Psoas muscle (tissue), 8 donors: ENCODE results near the gene MIS12. TPM values are rescaled to one million over a fixed set of nuclear protein-coding genes. Genes with fewer than 3 reads are reported as not detected.

ENCODE experiments used
- ATAC-seq, 4 donors: fragments of 200-7000 bp; cut with Tn5 transposase; one replicate each; pipeline ENCODE4 v1.9.1; 2020; ENCODE audit warnings: moderate library complexity in 3 of 4, mild to moderate bottlenecking in 2 of 4
- DNase-seq, 2 donors: peaks; one replicate each; pipeline ENCODE4 v3.0.0-alpha.2; 2020
- H3K27ac ChIP-seq: fragments of 200-600 bp; one replicate; pipeline ENCODE4 v1.8.0; 2022
- H3K27me3 ChIP-seq, 3 donors: fragments of 200-600 bp in 1 of 3; one replicate each; pipeline versions ENCODE4 v1.6.1 to v1.8.0; 2013 to 2022; ENCODE audit warnings: low read length in 2 of 3, mild to moderate bottlenecking in 2 of 3, moderate library complexity in 1 of 3; ENCODE audit not compliant: insufficient read depth in 3 of 3
- H3K36me3 ChIP-seq, 2 donors: fragments of 200-600 bp in 1 of 2; one replicate each; pipeline versions ENCODE4 v1.6.1 to v1.8.0; 2013 to 2022; ENCODE audit warnings: low read depth in 1 of 2, mild to moderate bottlenecking in 1 of 2, moderate library complexity in 1 of 2; ENCODE audit not compliant: insufficient read depth in 1 of 2
- H3K4me1 ChIP-seq: fragments of 200-600 bp; one replicate; pipeline ENCODE4 v1.8.0; 2022
- H3K4me3 ChIP-seq: fragments of 200-600 bp; one replicate; pipeline ENCODE4 v1.8.0; 2022; ENCODE audit warnings: mild to moderate bottlenecking
- H3K9me3 ChIP-seq: fragments of 200-600 bp; one replicate; pipeline ENCODE4 v1.8.0; 2022
- WGBS, 3 donors: extraction: QIAGEN DNeasy Blood & Tissue Kit; methylation state at CpG; one replicate each; pipeline versions ENCODE4 v1.1.6 to v1.1.7; 2013; 5-methylcytosine and 5-hydroxymethylcytosine counted together
- intact Hi-C, 2 donors: fragments of 100-400 bp; cut with DNase I; formaldehyde crosslinking; loops; one replicate each; pipeline versions ENCODE4 v1.11.0 to v1.14.2; 2022
- polyA plus RNA-seq, 3 donors: library from polyadenylated mRNA; stranded (reverse); fragments of 200-250 nt; gene quantifications; one replicate each; pipeline ENCODE4 v1.2.3, GENCODE V29; 2013
- total RNA-seq, 4 donors: library from RNA; stranded (reverse); fragmentation: NEBNext Ultra II Directional in 2 of 4; extraction: Animal tissue kit (Norgen Biotek cat#: 25700) in 2 of 4; gene quantifications; one replicate each; pipeline versions ENCODE4 v1.2.1 to v1.2.4, GENCODE V29; 2021 to 2023
- TF ChIP-seq, protein P1 (sequence below): fragments of 200-600 bp; IDR thresholded peaks from one replicate; pipeline ENCODE4 v1.8.0; 2022; ENCODE audit warnings: antibody characterized with exemption
- donor health status: healthy with polysubstance abuse.
- donor health status: DM: no; HTN: no; CAD: no; lungs with moderate emphysema.
- donor health status: Bipolar disorder and iron deficiency.
- donor health status: healthy.
- donor health status: DM: yes; HTN: yes; CAD: no.
- donor health status: DM: no; HTN: no; CAD: no.
- donor health status: DM: no; HTN: no; CAD: no.
- donor health status: DM: yes; HTN: yes; CAD: no.

MIS12 gene
- total and polyA plus RNA-seq, 7 donors, result 11.1 to 28.9 (median 17.0) TPM

DNA sequence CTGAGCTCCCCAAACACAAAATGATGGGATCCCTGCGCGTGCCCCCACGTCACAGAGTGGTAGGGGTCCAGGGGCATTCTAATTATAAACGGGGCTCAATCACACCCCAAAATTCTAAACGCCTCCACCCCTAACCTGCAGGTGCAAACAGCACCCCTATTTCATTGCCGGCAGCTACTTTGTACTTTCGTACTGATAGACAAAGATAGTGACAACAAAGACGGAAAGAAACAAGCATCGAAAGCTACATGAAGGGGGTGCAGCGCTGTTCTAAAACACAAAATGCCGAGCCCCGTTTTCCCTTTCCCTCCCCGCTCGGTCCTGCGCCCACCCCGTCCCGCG is 13.9 kb downstream of the MIS12 start:
- Histone ChIP-seq H3K27ac (no peak overlapping the region), H3K4me1 (peaks cover 10% of the 10 kb centered on the region), H3K9me3 (no peaks in the 10 kb centered on the region), H3K4me3 (peak overlapping the region; percentile 66), H3K36me3 (no peaks in the 10 kb centered on the region), H3K27me3 (peaks cover 0 to 28% (median 5%) of the 10 kb centered on the region in 3 donors)
- intact Hi-C loops, result no loop called here
- 11 to 13% (median 13%) methylated on average over 18 of the region's 18 CpGs for WGBS, 3 donors
- ATAC-seq (no peak), DNase-seq (no peak)
- TF ChIP-seq, protein P1, sequence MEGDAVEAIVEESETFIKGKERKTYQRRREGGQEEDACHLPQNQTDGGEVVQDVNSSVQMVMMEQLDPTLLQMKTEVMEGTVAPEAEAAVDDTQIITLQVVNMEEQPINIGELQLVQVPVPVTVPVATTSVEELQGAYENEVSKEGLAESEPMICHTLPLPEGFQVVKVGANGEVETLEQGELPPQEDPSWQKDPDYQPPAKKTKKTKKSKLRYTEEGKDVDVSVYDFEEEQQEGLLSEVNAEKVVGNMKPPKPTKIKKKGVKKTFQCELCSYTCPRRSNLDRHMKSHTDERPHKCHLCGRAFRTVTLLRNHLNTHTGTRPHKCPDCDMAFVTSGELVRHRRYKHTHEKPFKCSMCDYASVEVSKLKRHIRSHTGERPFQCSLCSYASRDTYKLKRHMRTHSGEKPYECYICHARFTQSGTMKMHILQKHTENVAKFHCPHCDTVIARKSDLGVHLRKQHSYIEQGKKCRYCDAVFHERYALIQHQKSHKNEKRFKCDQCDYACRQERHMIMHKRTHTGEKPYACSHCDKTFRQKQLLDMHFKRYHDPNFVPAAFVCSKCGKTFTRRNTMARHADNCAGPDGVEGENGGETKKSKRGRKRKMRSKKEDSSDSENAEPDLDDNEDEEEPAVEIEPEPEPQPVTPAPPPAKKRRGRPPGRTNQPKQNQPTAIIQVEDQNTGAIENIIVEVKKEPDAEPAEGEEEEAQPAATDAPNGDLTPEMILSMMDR, result no peak

- Histone ChIP-seq H3K36me3 (no peaks in the 10 kb centered on the region), H3K4me3 (peak overlapping the region; percentile 66), H3K27me3 (peaks cover 0 to 28% (median 5%) of the 10 kb centered on the region in 3 donors), H3K9me3 (no peaks in the 10 kb centered on the region), H3K27ac (no peak overlapping the region), H3K4me1 (peaks cover 10% of the 10 kb centered on the region)
- 5 to 13% (median 11%) methylated on average over 39 to 67 of the region's 67 CpGs for WGBS, 3 donors
- intact Hi-C loops, result no loop called here
- peak; percentile 76 to 82 for DNase-seq
- TF ChIP-seq, protein P1, result no peak
- ATAC-seq, result peak; percentile 63 to 84 (median 68)
Observed at GRCh38 chr17:5500589-5501391, 14.4 kb downstream of the MIS12 start.

DNA sequence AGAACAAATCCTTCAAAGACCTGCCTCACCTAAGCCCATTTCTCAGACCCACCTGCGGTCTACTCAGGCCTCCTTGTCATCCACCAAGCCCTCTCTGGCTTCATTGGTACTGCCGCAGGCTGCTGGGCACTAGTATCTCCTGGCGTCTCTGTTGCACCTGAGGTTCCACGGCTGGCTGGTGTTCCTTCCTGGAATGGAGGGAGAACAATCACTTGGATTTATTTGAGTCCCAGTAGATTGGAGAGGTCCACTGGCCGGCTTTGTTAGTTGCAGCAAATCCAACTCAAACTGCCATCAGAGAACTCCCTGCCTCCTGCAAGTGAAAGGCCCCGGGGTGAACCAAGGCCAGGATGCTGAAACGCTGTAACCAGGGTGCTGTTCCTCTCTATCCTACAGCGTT is 15.3 kb downstream of the MIS12 start:
- intact Hi-C loops, result no loop called here
- TF ChIP-seq, protein P1, result no peak
- H3K4me1 ChIP-seq, result peaks cover 10% of the 10 kb centered on the region
- H3K36me3 ChIP-seq, result no peaks in the 10 kb centered on the region
- H3K4me3 ChIP-seq, result no peak overlapping the region
- 77 to 83% (median 82%) methylated on average over 8 of the region's 8 CpGs for WGBS, 3 donors
- H3K27ac ChIP-seq, result no peak overlapping the region
- no peaks in the 10 kb centered on the region for H3K9me3 ChIP-seq
- no peak for ATAC-seq
- no peak for DNase-seq
- H3K27me3 ChIP-seq, result peaks cover 0 to 28% (median 5%) of the 10 kb centered on the region in 3 donors

- Histone ChIP-seq H3K4me1 (peaks cover 10% of the 10 kb centered on the region), H3K27me3 (peaks cover 0 to 28% (median 5%) of the 10 kb centered on the region in 3 donors), H3K36me3 (no peaks in the 10 kb centered on the region), H3K9me3 (no peaks in the 10 kb centered on the region), H3K4me3 (no peak overlapping the region), H3K27ac (no peak overlapping the region)
- intact Hi-C loops, result no loop called here
- DNase-seq (no peak), ATAC-seq (no peak)
- TF ChIP-seq, protein P1, result no peak
- WGBS, 3 donors, result 97 to 98% (median 97%) methylated on average over 4 of the region's 4 CpGs
Observed at GRCh38 chr17:5502552-5502951, 16.2 kb downstream of the MIS12 start.

DNA sequence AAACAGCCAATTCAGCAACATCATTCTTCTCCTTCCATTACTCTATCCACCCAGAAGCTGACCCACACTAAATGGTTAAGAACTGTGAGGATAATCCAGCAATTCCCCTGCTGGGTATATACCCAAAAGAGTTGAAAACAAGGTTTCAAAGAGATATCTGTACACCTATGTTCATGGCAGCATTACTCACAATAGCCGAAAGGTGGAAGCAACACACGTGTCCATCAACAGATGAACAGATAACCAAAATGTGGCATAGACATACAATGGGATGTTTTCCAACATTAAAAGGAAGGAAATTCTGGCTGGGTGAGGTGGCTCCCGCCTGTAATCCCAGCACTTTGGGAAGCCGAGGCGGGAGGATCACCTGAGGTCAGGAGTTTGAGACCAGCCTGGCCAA is 19.9 kb downstream of the MIS12 start:
- Histone ChIP-seq H3K27me3 (no peaks in the 10 kb centered on the region), H3K4me3 (no peak overlapping the region), H3K4me1 (peaks cover 1% of the 10 kb centered on the region), H3K9me3 (no peaks in the 10 kb centered on the region), H3K27ac (no peak overlapping the region), H3K36me3 (no peaks in the 10 kb centered on the region)
- WGBS, 3 donors, result 86 to 91% (median 90%) methylated on average over 5 of the region's 5 CpGs
- intact Hi-C loops, result no loop called here
- DNase-seq, result no peak
- TF ChIP-seq, protein P1, result no peak
- ATAC-seq, result no peak
